HFFc6 (cell line): ENCODE results near the gene PSTPIP2. TPM values are rescaled to one million over a fixed set of nuclear protein-coding genes. Genes with fewer than 3 reads are reported as not detected.

Source experiments
- DNase-seq: peaks from one replicate; pipeline ENCODE4 v3.0.0-alpha.2; 2018
- H3K27ac Mint-ChIP-seq: 2 replicates; pipeline ENCODE4 v1.8.0; 2020; ENCODE audit warnings: mild to moderate bottlenecking, mixed read lengths
- H3K27me3 Mint-ChIP-seq: 2 replicates; pipeline ENCODE4 v1.8.0; 2021; ENCODE audit warnings: mild to moderate bottlenecking, moderate library complexity, mixed read lengths; ENCODE audit not compliant: insufficient read depth
- H3K36me3 Mint-ChIP-seq: 2 replicates; pipeline ENCODE4 v1.8.0; 2021; ENCODE audit warnings: low read depth, mixed read lengths
- H3K4me1 Mint-ChIP-seq: 2 replicates; pipeline ENCODE4 v1.8.0; 2020; ENCODE audit warnings: low read depth, mixed read lengths
- H3K4me3 Mint-ChIP-seq: 2 replicates; pipeline ENCODE4 v1.8.0; 2020; ENCODE audit warnings: mild to moderate bottlenecking, moderate library complexity, mixed read lengths
- H3K9me3 Mint-ChIP-seq: 2 replicates; pipeline ENCODE4 v1.8.0; 2020; ENCODE audit warnings: mild to moderate bottlenecking, mixed read lengths
- CTCF ChIP-seq: fragments of 200-600 bp; sonication (generic); IDR thresholded peaks from 2 replicates; pipeline ENCODE4 v1.5.0; 2021; ENCODE audit warnings: antibody characterized with exemption, mild to moderate bottlenecking
- long read RNA-seq: library from polyadenylated mRNA; unstranded; transcript quantifications from one replicate; pipeline ENCODE4 v2.0.0, GENCODE V29; 2019
- total RNA-seq, 6 experiments: library from RNA; stranded (reverse); fragmentation: NEBNext Ultra II Directional; extraction: Animal tissue kit (Norgen Biotek cat#: 25700); gene quantifications; 2 replicates in 1 of 6; 3 replicates in 5 of 6; pipeline ENCODE4 v1.2.3, GENCODE V29; 2021

Gene PSTPIP2
- total RNA-seq, result 10 to 100 TPM in 1 of 6 experiments, 1 to 10 TPM in 5; 7.8 to 10.4 (median 8.7) TPM
- long read RNA-seq, transcript PSTPIP2-201 (15 exons, 3,000 nt), result major isoform, 6 of 11 reads
- long read RNA-seq, partial matches to known transcripts, result 1 of 11 reads
- long read RNA-seq, other reads (novel, unspliced or antisense), result 3 of 11 reads

- no peaks in the 10 kb centered on the region for H3K27me3 Mint-ChIP-seq
- peaks cover 49% of the 10 kb centered on the region for H3K4me1 Mint-ChIP-seq
- TF ChIP-seq CTCF, result no peak
- peak; percentile 44 for DNase-seq
- H3K27ac Mint-ChIP-seq, result peak within 1 kb of the TSS; percentile 52; the same call in 1 of the 2 replicates
- H3K4me3 Mint-ChIP-seq, result peak within 1 kb of the TSS; percentile 85
- no peaks in the 10 kb centered on the region for H3K9me3 Mint-ChIP-seq
- 0 out of 2 replicates have a peak, but pooled peaks cover 4% of the 10 kb centered on the region for H3K36me3 Mint-ChIP-seq
Observed at GRCh38 chr18:46071653-46072375, at the start of gene PSTPIP2. Gene PSTPIP2, minus strand, starts transcription at chr18:46072260. Its CDS starts 72 bp downstream, at chr18:46072188.

GRCh38 chr18:46113751-46114150, 41.7 kb upstream of the PSTPIP2 start:
- H3K4me3 Mint-ChIP-seq, result no peak overlapping the region
- no peak for DNase-seq
- no peaks in the 10 kb centered on the region; the same call in 1 of the 2 replicates for H3K27me3 Mint-ChIP-seq
- no peak for TF ChIP-seq CTCF
- H3K4me1 Mint-ChIP-seq, result no peaks in the 10 kb centered on the region
- H3K36me3 Mint-ChIP-seq, result peaks cover 5% of the 10 kb centered on the region; the same call in 1 of the 2 replicates
- H3K27ac Mint-ChIP-seq, result no peak overlapping the region
- H3K9me3 Mint-ChIP-seq, result no peaks in the 10 kb centered on the region

- H3K27ac Mint-ChIP-seq, result no peak overlapping the region
- H3K27me3 Mint-ChIP-seq, result no peaks in the 10 kb centered on the region; the same call in 1 of the 2 replicates
- DNase-seq, result no peak
- H3K9me3 Mint-ChIP-seq, result no peaks in the 10 kb centered on the region
- H3K4me1 Mint-ChIP-seq, result no peaks in the 10 kb centered on the region; the same call in 1 of the 2 replicates
- H3K36me3 Mint-ChIP-seq, result peaks cover 5% of the 10 kb centered on the region; the same call in 1 of the 2 replicates
- H3K4me3 Mint-ChIP-seq, result no peak overlapping the region
- TF ChIP-seq CTCF, result no peak
Observed at GRCh38 chr18:46110406-46110805, 38.3 kb upstream of the PSTPIP2 start.

- no peak for TF ChIP-seq CTCF
- Mint-ChIP-seq H3K9me3 (no peaks in the 10 kb centered on the region), H3K4me1 (peaks cover 6% of the 10 kb centered on the region), H3K27me3 (no peaks in the 10 kb centered on the region; the same call in 1 of the 2 replicates), H3K36me3 (peaks cover 5% of the 10 kb centered on the region; the same call in 1 of the 2 replicates), H3K4me3 (no peak overlapping the region), H3K27ac (no peak overlapping the region)
- no peak for DNase-seq
Observed at GRCh38 chr18:46109386-46109785, 37.3 kb upstream of the PSTPIP2 start.

GRCh38 chr18:46104128-46104911, 32.3 kb upstream of the PSTPIP2 start, which contains the start of gene HAUS1:
Gene HAUS1, plus strand, starts transcription at chr18:46104385. Its CDS starts 27 bp downstream, at chr18:46104412.
- H3K9me3 Mint-ChIP-seq, result no peaks in the 10 kb centered on the region
- H3K4me3 Mint-ChIP-seq, result peak within 1 kb of the TSS; percentile 100
- DNase-seq, result peak; percentile 54
- no peak for TF ChIP-seq CTCF
- no peaks in the 10 kb centered on the region for H3K36me3 Mint-ChIP-seq
- no peaks in the 10 kb centered on the region for H3K27me3 Mint-ChIP-seq
- H3K27ac Mint-ChIP-seq, result peak within 1 kb of the TSS; percentile 92
- H3K4me1 Mint-ChIP-seq, result peaks cover 10% of the 10 kb centered on the region
